Endothelial cell of umbilical vein (primary cell): ENCODE results near the gene ZMIZ1. TPM values are rescaled to one million over a fixed set of nuclear protein-coding genes. Genes with fewer than 3 reads are reported as not detected.

Source experiments
- BruUV-seq: library from RNA; stranded (reverse); fragments of 400-500 nt; replicated peaks from 2 replicates; lab custom pipeline; 2021; lab: Mats Ljungman, UMichigan
- CTCF ChIA-PET: fragments of 300-600, 350-600 bp; sonication (Branson Sonifier 250); formaldehyde crosslinking; loops from one replicate; lab custom pipeline; 2021; ENCODE audit warnings: antibody characterized with exemption, inconsistent platforms; lab: Charles Lee
- POLR2A ChIA-PET: fragments of 300-600, 350-600 bp; sonication (Branson Sonifier 250); formaldehyde crosslinking; loops from one replicate; lab custom pipeline; 2021; ENCODE audit warnings: antibody characterized with exemption, inconsistent platforms; lab: Charles Lee
- DNase-seq: peaks from one replicate; pipeline ENCODE4 v3.0.0-alpha.2; 2011; ENCODE audit warnings: low read depth, low spot score
- FAIRE-seq: peaks from 2 replicates; lab custom pipeline; 2011; peaks lifted over from hg19 to GRCh38; lab: Jason Lieb, UNC
- H2AFZ ChIP-seq: 2 replicates; pipeline ENCODE4 v1.6.0; 2012; ENCODE audit warnings: low read depth, low read length, control low read depth, inconsistent platforms
- H3K27ac ChIP-seq: 2 replicates; pipeline ENCODE4 v1.5.1; 2011; ENCODE audit warnings: low read depth, mild to moderate bottlenecking, control low read depth, low read length, moderate library complexity; ENCODE audit not compliant: insufficient read depth
- H3K27me3 ChIP-seq, 2 experiments: 2 replicates each; pipeline versions ENCODE4 v1.6.0 to v1.6.1; 2011; ENCODE audit warnings: low read length in 2 of 2, mixed read lengths in 1 of 2; ENCODE audit not compliant: control insufficient read depth in 2 of 2, insufficient read depth in 2 of 2
- H3K36me3 ChIP-seq, 2 experiments: 2 replicates in 1 of 2; 3 replicates in 1 of 2; pipeline ENCODE4 v1.5.1; 2011; ENCODE audit warnings: low read length in 2 of 2, mild to moderate bottlenecking in 1 of 2, moderate library complexity in 1 of 2; ENCODE audit not compliant: control insufficient read depth in 2 of 2, insufficient read depth in 2 of 2; ENCODE audit errors: extremely low read depth in 1 of 2
- H3K4me1 ChIP-seq: 3 replicates; pipeline ENCODE4 v1.5.1; 2011; ENCODE audit warnings: mild to moderate bottlenecking, low read length; ENCODE audit not compliant: control insufficient read depth, insufficient read depth; ENCODE audit errors: extremely low read depth
- H3K4me2 ChIP-seq: 2 replicates; pipeline ENCODE4 v1.6.1; 2011; ENCODE audit warnings: low read length, control low read depth, mixed read lengths; ENCODE audit not compliant: insufficient read depth
- H3K4me3 ChIP-seq, 3 experiments: fragments of 200-600 bp in 1 of 3; sonication (generic), shearing (Covaris generic) in 1 of 3; replicated peaks in 1 of 3; 2 replicates each; pipeline ENCODE4 v1.5.1; 2011 to 2016; ENCODE audit warnings: control low read depth in 3 of 3, low read length in 3 of 3, mild to moderate bottlenecking in 2 of 3, inconsistent platforms in 1 of 3, low read depth in 1 of 3, moderate library complexity in 1 of 3; ENCODE audit not compliant: insufficient read depth in 1 of 3
- H3K79me2 ChIP-seq: 2 replicates; pipeline ENCODE4 v1.6.0; 2012; ENCODE audit warnings: low read length, inconsistent platforms; ENCODE audit not compliant: control insufficient read depth, insufficient read depth
- H3K9ac ChIP-seq: replicated peaks from 2 replicates; pipeline ENCODE3; 2011; ENCODE audit warnings: low read length, control low read depth; ENCODE audit not compliant: insufficient read depth; ENCODE audit errors: extremely low read depth
- H3K9me1 ChIP-seq: replicated peaks from 3 replicates; pipeline ENCODE4 v1.6.0; 2011; ENCODE audit warnings: mild to moderate bottlenecking, low read length; ENCODE audit not compliant: control insufficient read depth, insufficient read depth; ENCODE audit errors: extremely low read depth
- H3K9me3 ChIP-seq: replicated peaks from 2 replicates; pipeline ENCODE4 v1.5.1; 2012; ENCODE audit warnings: low read length, inconsistent platforms; ENCODE audit not compliant: control insufficient read depth, insufficient read depth
- H4K20me1 ChIP-seq: replicated peaks from 2 replicates; pipeline ENCODE3; 2011; ENCODE audit warnings: mild to moderate bottlenecking, low read length; ENCODE audit not compliant: control insufficient read depth, insufficient read depth; ENCODE audit errors: extremely low read depth
- EZH2 ChIP-seq: IDR thresholded peaks from 2 replicates; pipeline ENCODE4 v1.6.1; 2012; ENCODE audit warnings: borderline replicate concordance, low read depth, mild to moderate bottlenecking, moderate library complexity, low read length, inconsistent platforms; ENCODE audit not compliant: severe bottlenecking
- FOS ChIP-seq: IDR thresholded peaks from 2 replicates; pipeline ENCODE4 v1.6.1; 2011; ENCODE audit warnings: mild to moderate bottlenecking, low read length, moderate library complexity, borderline replicate concordance; ENCODE audit not compliant: insufficient read depth
- GATA2 ChIP-seq: IDR thresholded peaks from 2 replicates; pipeline ENCODE4 v1.7.0; 2011; ENCODE audit warnings: low read depth, mild to moderate bottlenecking, moderate library complexity, mixed read lengths, low read length; ENCODE audit not compliant: insufficient read length, insufficient read depth
- JUN ChIP-seq: IDR thresholded peaks from 2 replicates; pipeline ENCODE4 v1.6.1; 2011; ENCODE audit warnings: borderline replicate concordance, low read depth; ENCODE audit not compliant: insufficient read length, insufficient read depth
- MAX ChIP-seq: IDR thresholded peaks from 2 replicates; pipeline ENCODE4 v1.6.1; 2011; ENCODE audit not compliant: insufficient read depth, insufficient read length
- MYC ChIP-seq: IDR thresholded peaks from one replicate; pipeline ENCODE4 v1.6.1; 2011; ENCODE audit warnings: mild to moderate bottlenecking, low read depth, low read length
- POLR2A ChIP-seq: IDR thresholded peaks from 2 replicates; pipeline ENCODE4 v1.6.1; 2012; ENCODE audit warnings: low read depth, mild to moderate bottlenecking, control low read depth, low read length
- POLR2AphosphoS5 ChIP-seq: IDR thresholded peaks from 2 replicates; pipeline ENCODE4 v1.6.1; 2012; ENCODE audit warnings: low read depth, mild to moderate bottlenecking, control low read depth, low read length, moderate library complexity; ENCODE audit not compliant: insufficient read depth
- dilution Hi-C: fragments of 300-500 bp; cut with MboI; formaldehyde crosslinking; loops from one replicate; pipeline ENCODE4 v1.15.0; 2019; ENCODE audit warnings: low sequenced_read_pairs; ENCODE audit not compliant: extremely low pct_ligation_motif_present
- intact Hi-C: fragments of 100-400 bp; cut with micrococcal nuclease; formaldehyde crosslinking; loops from one replicate; pipeline ENCODE4 v1.10.0; 2022
- polyA plus RNA-seq, 4 experiments: library from polyadenylated mRNA; depleted of rRNA in 3 of 4; stranded (reverse) in 3 of 4; unstranded in 1 of 4; fragments of >200 nt; gene quantifications; 2 replicates each; pipeline versions ENCODE4 v1.2.1 to v1.2.3, GENCODE V29; 2011 to 2012; ENCODE audit warnings: missing spikeins in 1 of 4
- total RNA-seq: library from RNA; stranded (reverse); gene quantifications from 2 replicates; pipeline ENCODE4 v1.2.3, GENCODE V29; 2021
- TF ChIP-seq, protein P1 (sequence below), 2 donors: IDR thresholded peaks; 1 replicate in 1 of 2; 2 replicates in 1 of 2; pipeline ENCODE4 v1.5.1; 2011; ENCODE audit warnings: low read length in 2 of 2, mild to moderate bottlenecking in 2 of 2, moderate library complexity in 2 of 2, control low read depth in 1 of 2, inconsistent platforms in 1 of 2, low read depth in 1 of 2; ENCODE audit not compliant: insufficient read depth in 1 of 2; ENCODE audit errors: extremely low read depth in 1 of 2

The ZMIZ1 gene
- total and polyA plus RNA-seq, 2 donors (not counting 3 experiments of a cell fraction or from before 2014, with no cell fraction given): 12.5 to 46.7 TPM

DNA sequence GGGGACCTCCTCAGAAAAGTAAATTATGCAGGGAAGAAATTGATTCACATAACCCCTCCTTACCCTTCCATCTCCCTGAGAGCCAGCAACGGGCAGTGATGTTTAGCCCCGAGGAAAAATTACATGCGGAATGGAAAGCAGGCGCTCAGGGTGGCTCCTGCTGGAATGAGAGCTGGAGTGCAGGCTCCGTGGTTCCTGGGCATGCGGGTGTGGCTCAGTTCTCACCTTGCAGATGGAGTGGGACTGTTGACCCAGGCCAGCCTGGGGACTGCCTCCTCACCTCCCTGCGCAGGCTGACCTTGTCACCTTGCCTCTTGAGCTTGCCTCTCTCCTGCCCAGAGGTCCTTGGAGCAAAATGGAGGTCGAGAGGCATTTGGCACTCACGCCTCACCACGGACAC, 195.2 kb downstream of the ZMIZ1 start:
- Histone ChIP-seq H3K9me3 (no peaks in the 10 kb centered on the region), H3K4me3 (no peak overlapping the region), H3K79me2 (peaks cover 25% of the 10 kb centered on the region), H3K9me1 (no peaks in the 10 kb centered on the region), H3K9ac (no peak overlapping the region), H3K4me2 (no peak overlapping the region), H2AFZ (no peak overlapping the region), H3K27ac (no peak overlapping the region), H4K20me1 (no peaks in the 10 kb centered on the region), H3K36me3 (no peaks in the 10 kb centered on the region), H3K4me1 (peaks cover 35% of the 10 kb centered on the region), H3K27me3 (no peaks in the 10 kb centered on the region)
- TF ChIP-seq POLR2A: no peak
- CTCF ChIA-PET: interaction anchor here (0.8 kb wide), 1 partner anchor 17 kb away, joined by 3 read pairs; no protein-coding TSS in a partner anchor
- DNase-seq (no peak), FAIRE-seq (no peak)
- dilution Hi-C loops: no loop called here
- intact Hi-C loops: no loop called here
- POLR2A ChIA-PET: no interaction called here
- BruUV-seq: no TSS peak

- POLR2A ChIA-PET: no interaction called here
- Histone ChIP-seq H3K9ac (no peak overlapping the region), H3K9me3 (no peaks in the 10 kb centered on the region), H3K4me2 (no peak overlapping the region), H3K79me2 (peaks cover 30% of the 10 kb centered on the region), H3K27me3 (no peaks in the 10 kb centered on the region), H3K36me3 (no peaks in the 10 kb centered on the region), H4K20me1 (no peaks in the 10 kb centered on the region), H3K4me3 (no peak overlapping the region), H2AFZ (no peak overlapping the region), H3K4me1 (peaks cover 37% of the 10 kb centered on the region), H3K9me1 (no peaks in the 10 kb centered on the region), H3K27ac (no peak overlapping the region)
- CTCF ChIA-PET: no interaction called here
- DNase-seq: no peak
- no peak for FAIRE-seq
- TF ChIP-seq POLR2AphosphoS5: no peak
- no peak for TF ChIP-seq POLR2A
- no peak for TF ChIP-seq MAX
- TF ChIP-seq EZH2: no peak
- TF ChIP-seq, protein P1, sequence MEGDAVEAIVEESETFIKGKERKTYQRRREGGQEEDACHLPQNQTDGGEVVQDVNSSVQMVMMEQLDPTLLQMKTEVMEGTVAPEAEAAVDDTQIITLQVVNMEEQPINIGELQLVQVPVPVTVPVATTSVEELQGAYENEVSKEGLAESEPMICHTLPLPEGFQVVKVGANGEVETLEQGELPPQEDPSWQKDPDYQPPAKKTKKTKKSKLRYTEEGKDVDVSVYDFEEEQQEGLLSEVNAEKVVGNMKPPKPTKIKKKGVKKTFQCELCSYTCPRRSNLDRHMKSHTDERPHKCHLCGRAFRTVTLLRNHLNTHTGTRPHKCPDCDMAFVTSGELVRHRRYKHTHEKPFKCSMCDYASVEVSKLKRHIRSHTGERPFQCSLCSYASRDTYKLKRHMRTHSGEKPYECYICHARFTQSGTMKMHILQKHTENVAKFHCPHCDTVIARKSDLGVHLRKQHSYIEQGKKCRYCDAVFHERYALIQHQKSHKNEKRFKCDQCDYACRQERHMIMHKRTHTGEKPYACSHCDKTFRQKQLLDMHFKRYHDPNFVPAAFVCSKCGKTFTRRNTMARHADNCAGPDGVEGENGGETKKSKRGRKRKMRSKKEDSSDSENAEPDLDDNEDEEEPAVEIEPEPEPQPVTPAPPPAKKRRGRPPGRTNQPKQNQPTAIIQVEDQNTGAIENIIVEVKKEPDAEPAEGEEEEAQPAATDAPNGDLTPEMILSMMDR (IDR thresholded peaks at IDR 0.05; ENCODE audit: extremely low read depth in 1 of 2, insufficient read depth in 1 of 2, low read depth in 1 of 2, low read length in 2 of 2): no peak
- TF ChIP-seq JUN: no peak
- TF ChIP-seq MYC: no peak
- no peak for TF ChIP-seq GATA2
- TF ChIP-seq FOS: no peak
- BruUV-seq: no TSS peak
- intact Hi-C loops: no loop called here
- dilution Hi-C loops: no loop called here
Observed at GRCh38 chr10:79264942-79265341, 196.2 kb downstream of the ZMIZ1 start.
